HL-60 (cell line): Measurements from ENCODE around the gene NEK9.
A peak's percentile ranks its signal among the peaks of the same experiment; 100 is the strongest.

Experiments
- DNase-seq, 2 experiments: peaks; one replicate each; pipeline ENCODE4 v3.0.0-alpha.2; 2010 to 2020; ENCODE audit warnings: low read depth in 1 of 2, low spot score in 1 of 2
- H3K27ac ChIP-seq: fragments of 250-450 bp; sonication (Bioruptor Pico); replicated peaks from 2 replicates; pipeline ENCODE4 v1.5.1; 2020; ENCODE audit warnings: mild to moderate bottlenecking, moderate library complexity
- H3K27me3 ChIP-seq: fragments of 250-450 bp; sonication (Bioruptor Pico); 2 replicates; pipeline ENCODE4 v1.5.1; 2021; ENCODE audit warnings: mild to moderate bottlenecking, moderate library complexity; ENCODE audit not compliant: insufficient read depth, poor library complexity, severe bottlenecking
- H3K4me3 ChIP-seq: replicated peaks from 2 replicates; pipeline ENCODE4 v1.5.1; 2011; ENCODE audit warnings: mild to moderate bottlenecking, control low read depth, low read length; ENCODE audit not compliant: insufficient read depth
- GABPA ChIP-seq: IDR thresholded peaks from 2 replicates; pipeline ENCODE4 v1.6.1; 2012; ENCODE audit warnings: low read depth
- POLR2AphosphoS5 ChIP-seq: IDR thresholded peaks from 2 replicates; pipeline ENCODE4 v1.6.1; 2012; ENCODE audit warnings: low read depth
- SPI1 ChIP-seq: IDR thresholded peaks from 2 replicates; pipeline ENCODE4 v1.6.1; 2012; ENCODE audit warnings: low read depth, mild to moderate bottlenecking, borderline replicate concordance
- TF ChIP-seq, protein P1 (sequence below): IDR thresholded peaks from 2 replicates; pipeline ENCODE4 v1.6.1; 2012; ENCODE audit warnings: low read depth; ENCODE audit not compliant: insufficient replicate concordance
- TF ChIP-seq, protein P2 (sequence below): IDR thresholded peaks from one replicate; pipeline ENCODE4 v1.5.1; 2011; ENCODE audit warnings: low read length, control low read depth, inconsistent platforms; ENCODE audit not compliant: insufficient read depth

The NEK9 gene

DNA sequence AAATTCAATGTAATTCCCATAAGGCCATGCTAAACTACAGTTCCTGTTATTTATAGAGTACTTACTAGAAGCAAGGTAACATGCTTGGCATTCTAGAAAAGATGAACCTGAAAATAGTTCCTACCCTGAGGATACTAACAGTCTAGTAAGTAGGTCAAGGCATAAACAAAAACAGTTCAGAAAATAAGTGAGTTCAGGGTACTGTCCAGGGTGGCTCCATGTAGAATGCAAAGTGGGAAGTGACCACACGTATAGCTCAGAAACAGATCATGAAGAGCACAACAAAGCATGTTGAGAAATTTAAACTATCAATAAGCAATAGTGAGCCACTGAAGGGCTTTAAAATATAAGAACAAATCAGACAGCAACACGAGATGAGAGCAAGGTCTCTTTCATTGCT, 47.2 kb upstream of the NEK9 start:
- no peak for DNase-seq
- peak overlapping the region; percentile 93 for H3K27ac ChIP-seq
- peak overlapping the region; percentile 64 for H3K4me3 ChIP-seq
- TF ChIP-seq, protein P1, sequence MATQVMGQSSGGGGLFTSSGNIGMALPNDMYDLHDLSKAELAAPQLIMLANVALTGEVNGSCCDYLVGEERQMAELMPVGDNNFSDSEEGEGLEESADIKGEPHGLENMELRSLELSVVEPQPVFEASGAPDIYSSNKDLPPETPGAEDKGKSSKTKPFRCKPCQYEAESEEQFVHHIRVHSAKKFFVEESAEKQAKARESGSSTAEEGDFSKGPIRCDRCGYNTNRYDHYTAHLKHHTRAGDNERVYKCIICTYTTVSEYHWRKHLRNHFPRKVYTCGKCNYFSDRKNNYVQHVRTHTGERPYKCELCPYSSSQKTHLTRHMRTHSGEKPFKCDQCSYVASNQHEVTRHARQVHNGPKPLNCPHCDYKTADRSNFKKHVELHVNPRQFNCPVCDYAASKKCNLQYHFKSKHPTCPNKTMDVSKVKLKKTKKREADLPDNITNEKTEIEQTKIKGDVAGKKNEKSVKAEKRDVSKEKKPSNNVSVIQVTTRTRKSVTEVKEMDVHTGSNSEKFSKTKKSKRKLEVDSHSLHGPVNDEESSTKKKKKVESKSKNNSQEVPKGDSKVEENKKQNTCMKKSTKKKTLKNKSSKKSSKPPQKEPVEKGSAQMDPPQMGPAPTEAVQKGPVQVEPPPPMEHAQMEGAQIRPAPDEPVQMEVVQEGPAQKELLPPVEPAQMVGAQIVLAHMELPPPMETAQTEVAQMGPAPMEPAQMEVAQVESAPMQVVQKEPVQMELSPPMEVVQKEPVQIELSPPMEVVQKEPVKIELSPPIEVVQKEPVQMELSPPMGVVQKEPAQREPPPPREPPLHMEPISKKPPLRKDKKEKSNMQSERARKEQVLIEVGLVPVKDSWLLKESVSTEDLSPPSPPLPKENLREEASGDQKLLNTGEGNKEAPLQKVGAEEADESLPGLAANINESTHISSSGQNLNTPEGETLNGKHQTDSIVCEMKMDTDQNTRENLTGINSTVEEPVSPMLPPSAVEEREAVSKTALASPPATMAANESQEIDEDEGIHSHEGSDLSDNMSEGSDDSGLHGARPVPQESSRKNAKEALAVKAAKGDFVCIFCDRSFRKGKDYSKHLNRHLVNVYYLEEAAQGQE, result peak; percentile 83
- no peak for TF ChIP-seq POLR2AphosphoS5
- TF ChIP-seq, protein P2, sequence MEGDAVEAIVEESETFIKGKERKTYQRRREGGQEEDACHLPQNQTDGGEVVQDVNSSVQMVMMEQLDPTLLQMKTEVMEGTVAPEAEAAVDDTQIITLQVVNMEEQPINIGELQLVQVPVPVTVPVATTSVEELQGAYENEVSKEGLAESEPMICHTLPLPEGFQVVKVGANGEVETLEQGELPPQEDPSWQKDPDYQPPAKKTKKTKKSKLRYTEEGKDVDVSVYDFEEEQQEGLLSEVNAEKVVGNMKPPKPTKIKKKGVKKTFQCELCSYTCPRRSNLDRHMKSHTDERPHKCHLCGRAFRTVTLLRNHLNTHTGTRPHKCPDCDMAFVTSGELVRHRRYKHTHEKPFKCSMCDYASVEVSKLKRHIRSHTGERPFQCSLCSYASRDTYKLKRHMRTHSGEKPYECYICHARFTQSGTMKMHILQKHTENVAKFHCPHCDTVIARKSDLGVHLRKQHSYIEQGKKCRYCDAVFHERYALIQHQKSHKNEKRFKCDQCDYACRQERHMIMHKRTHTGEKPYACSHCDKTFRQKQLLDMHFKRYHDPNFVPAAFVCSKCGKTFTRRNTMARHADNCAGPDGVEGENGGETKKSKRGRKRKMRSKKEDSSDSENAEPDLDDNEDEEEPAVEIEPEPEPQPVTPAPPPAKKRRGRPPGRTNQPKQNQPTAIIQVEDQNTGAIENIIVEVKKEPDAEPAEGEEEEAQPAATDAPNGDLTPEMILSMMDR, result no peak
- TF ChIP-seq GABPA, result no peak
- peak; percentile 17; the same call in 1 of the 2 replicates for TF ChIP-seq SPI1
- H3K27me3 ChIP-seq, result no peaks in the 10 kb centered on the region

DNA sequence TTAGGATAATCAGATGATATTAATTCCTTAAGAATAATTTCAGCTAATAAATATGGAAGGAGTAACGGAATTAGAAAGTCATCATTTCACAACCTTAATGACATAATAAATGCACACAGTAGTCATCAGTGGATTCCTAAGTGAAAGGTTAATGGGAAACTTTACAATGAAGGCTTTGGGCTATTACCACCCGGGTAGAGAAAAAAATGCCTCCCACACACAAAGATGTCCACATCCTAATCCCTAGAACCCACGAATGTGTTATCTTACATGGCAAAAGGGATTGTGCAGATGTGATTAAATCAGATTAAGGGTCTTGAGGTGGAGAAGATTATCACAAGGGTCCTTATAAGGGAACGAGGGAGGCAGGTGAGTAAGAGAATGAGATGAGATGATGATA, 43.9 kb upstream of the NEK9 start:
- no peak for DNase-seq
- Histone ChIP-seq H3K27ac (no peak overlapping the region), H3K27me3 (no peaks in the 10 kb centered on the region), H3K4me3 (no peak overlapping the region)
- TF ChIP-seq SPI1 (no peak), GABPA (no peak), POLR2AphosphoS5 (no peak)
- TF ChIP-seq, protein P1, result no peak
- TF ChIP-seq, protein P2, result no peak

DNA sequence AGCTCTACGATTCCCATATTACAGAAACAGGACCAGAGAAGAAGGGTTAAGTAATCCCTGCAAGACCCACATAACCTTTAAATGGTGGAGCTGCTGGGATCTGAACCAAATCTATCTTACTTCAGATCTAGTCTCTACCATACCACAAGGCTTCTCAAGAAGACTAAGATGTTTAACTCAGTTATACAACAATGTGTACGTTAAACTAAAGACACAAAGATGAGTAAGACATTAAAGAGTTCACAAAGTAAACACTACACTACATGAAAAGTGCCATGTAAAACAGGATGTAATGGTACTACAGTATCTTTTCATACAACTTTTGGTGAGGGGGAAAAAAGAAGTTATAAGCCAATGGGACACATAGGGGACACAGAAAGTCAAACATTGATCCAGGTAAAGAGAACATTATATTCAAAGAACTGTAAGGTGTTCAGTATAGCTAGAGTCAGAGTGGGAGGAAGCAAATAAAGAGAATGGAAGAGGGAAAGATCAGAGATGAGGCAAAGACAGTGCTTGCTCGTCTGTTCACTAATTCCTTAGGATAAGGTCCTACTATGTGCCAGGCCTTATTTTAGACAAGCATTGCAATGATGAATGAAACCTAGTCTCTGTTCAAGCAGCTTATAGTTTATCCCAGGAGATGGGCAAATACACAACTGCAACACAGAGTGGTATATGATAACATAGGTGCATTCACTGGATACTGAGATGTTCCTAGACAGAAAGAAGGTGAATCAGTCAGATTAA, 41.9 kb upstream of the NEK9 start:
- Histone ChIP-seq H3K4me3 (no peak overlapping the region), H3K27ac (no peak overlapping the region), H3K27me3 (no peaks in the 10 kb centered on the region)
- TF ChIP-seq POLR2AphosphoS5, result no peak
- TF ChIP-seq SPI1, result no peak
- TF ChIP-seq, protein P2, result no peak
- no peak for TF ChIP-seq GABPA
- TF ChIP-seq, protein P1, result no peak
- DNase-seq, result no peak
